H1 (cell line): ENCODE data around the gene EDC3. TPM values are rescaled to one million over a fixed set of nuclear protein-coding genes. Genes with fewer than 3 reads are reported as not detected.

ENCODE experiments used
- ASH2L ChIP-seq: fragments of 200-600, 300-600 bp; sonication (generic); IDR thresholded peaks from one replicate; pipeline ENCODE4 v1.7.1; 2017; ENCODE audit warnings: low read length
- EZH2 ChIP-seq: fragments of 200-600 bp; sonication (generic); IDR thresholded peaks from 2 replicates; pipeline ENCODE4 v1.7.1; 2012; ENCODE audit warnings: low read depth, mild to moderate bottlenecking, moderate library complexity, low read length, inconsistent platforms; ENCODE audit not compliant: severe bottlenecking
- KDM4A ChIP-seq: IDR thresholded peaks from one replicate; pipeline ENCODE4 v1.7.1; 2012; ENCODE audit warnings: low read depth, mild to moderate bottlenecking, moderate library complexity, low read length, inconsistent platforms; ENCODE audit not compliant: severe bottlenecking
- POLR2AphosphoS5 ChIP-seq: IDR thresholded peaks from 2 replicates; pipeline ENCODE4 v1.6.1; 2011; ENCODE audit warnings: low read depth, low read length
- RXRA ChIP-seq: IDR thresholded peaks from 2 replicates; pipeline ENCODE4 v1.6.1; 2011; ENCODE audit warnings: low read depth, mild to moderate bottlenecking, low read length, moderate library complexity; ENCODE audit not compliant: insufficient read depth
- SIN3A ChIP-seq, 2 experiments: IDR thresholded peaks in 1 of 2; conservative IDR thresholded peaks in 1 of 2; 2 replicates each; pipeline ENCODE4 v1.6.1; 2011 to 2012; ENCODE audit warnings: low read length in 2 of 2, improper control_type of control experiment in 1 of 2, low read depth in 1 of 2, mild to moderate bottlenecking in 1 of 2
- SUZ12 ChIP-seq: fragments of 200-600 bp; sonication (generic); IDR thresholded peaks from 2 replicates; pipeline ENCODE4 v1.6.1; 2012; ENCODE audit warnings: mild to moderate bottlenecking, inconsistent platforms, low read length, moderate library complexity, mixed read lengths
- polyA plus RNA-seq, 7 experiments: library from polyadenylated mRNA; depleted of rRNA in 3 of 7; stranded (reverse) in 5 of 7; unstranded in 2 of 7; fragments of >200 nt in 5 of 7; fragments of 200-250 nt in 2 of 7; gene quantifications; 1 replicate in 5 of 7; 2 replicates in 1 of 7; 4 replicates in 1 of 7; pipeline versions ENCODE4 v1.2.1 to v1.2.3, GENCODE V29; 2011 to 2013; ENCODE audit warnings: missing spikeins in 2 of 7, mixed read lengths in 2 of 7
- total RNA-seq: library from RNA; stranded (reverse); fragmentation: NEBNext Ultra II Directional; extraction: Animal tissue kit (Norgen Biotek cat#: 25700); gene quantifications from 2 replicates; pipeline ENCODE4 v1.2.1, GENCODE V29; 2021
- TF ChIP-seq, protein P1 (sequence below), 3 experiments: IDR thresholded peaks; 1 replicate in 2 of 3; 2 replicates in 1 of 3; pipeline versions ENCODE4 v1.5.1 to v1.6.1; 2011; ENCODE audit warnings: low read length in 3 of 3, mild to moderate bottlenecking in 3 of 3, inconsistent platforms in 2 of 3, low read depth in 1 of 3, moderate library complexity in 1 of 3; ENCODE audit not compliant: insufficient read depth in 1 of 3; ENCODE audit errors: control extremely low read depth in 1 of 3

Gene EDC3
- total and polyA plus RNA-seq, 2 of the 8 experiments (the other 6 are each of a cell fraction or from before 2014, with no cell fraction given): 45.0 to 50.8 TPM

DNA sequence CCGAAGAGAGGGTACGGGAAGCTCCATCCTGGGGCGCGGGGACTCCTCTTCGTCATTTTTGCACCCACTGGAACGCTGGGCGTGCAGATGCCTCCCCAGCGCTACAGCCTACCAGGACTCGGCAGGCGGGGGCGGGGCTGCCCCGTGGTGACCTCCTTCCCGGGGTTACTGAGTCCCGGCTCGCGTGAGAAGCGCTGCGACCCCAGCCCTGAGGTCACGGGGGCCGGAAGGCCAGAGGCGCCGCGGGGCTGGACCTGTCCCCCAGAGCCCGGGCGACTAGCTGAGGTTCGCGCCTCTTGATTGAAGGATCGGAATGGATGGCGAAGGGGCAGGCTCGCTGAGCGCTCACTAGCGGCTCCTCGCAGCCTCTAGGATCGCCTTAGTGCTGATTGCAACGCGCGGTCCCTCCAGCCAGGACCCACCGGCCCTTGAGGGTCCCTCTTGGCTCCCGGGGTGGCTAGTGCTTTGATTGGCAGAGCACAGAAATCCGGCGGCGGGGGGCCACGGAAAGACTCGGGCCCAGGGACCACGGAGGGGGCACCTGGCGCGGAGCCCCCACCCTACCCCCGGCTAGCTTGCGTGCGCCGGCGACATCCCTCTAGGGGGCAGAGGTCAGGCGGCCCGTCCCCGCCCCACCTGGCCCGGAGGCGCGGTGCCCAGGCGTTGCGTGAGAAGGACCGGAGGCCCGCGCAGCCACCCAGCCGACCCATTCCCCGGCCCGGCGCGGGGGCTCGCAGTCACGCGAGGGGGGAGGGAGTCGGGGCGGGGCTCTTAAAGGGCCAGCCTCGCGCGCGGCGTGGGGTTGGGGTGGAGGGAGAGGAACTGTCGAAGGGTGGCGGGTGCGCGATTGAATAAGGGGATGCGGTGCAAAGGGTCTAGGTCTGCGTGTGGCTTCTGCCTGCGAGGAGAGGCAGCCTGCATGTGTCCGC, 30.3 kb upstream of the EDC3 start (continued):
- TF ChIP-seq EZH2 (peak; percentile 62), RXRA (no peak), SUZ12 (peak; percentile 28; the same call in 1 of the 2 replicates), POLR2AphosphoS5 (no peak), SIN3A (conservative IDR thresholded peaks at IDR 0.05 in 1 of 2, IDR thresholded peaks at IDR 0.05 in 1 of 2; ENCODE audit: low read depth in 1 of 2, low read length in 2 of 2) (peak in 1 of 2 experiments; percentile 18; a peak in 1 of 4 replicates), ASH2L (peak; percentile 67), KDM4A (peak; percentile 89)
- TF ChIP-seq, protein P1, sequence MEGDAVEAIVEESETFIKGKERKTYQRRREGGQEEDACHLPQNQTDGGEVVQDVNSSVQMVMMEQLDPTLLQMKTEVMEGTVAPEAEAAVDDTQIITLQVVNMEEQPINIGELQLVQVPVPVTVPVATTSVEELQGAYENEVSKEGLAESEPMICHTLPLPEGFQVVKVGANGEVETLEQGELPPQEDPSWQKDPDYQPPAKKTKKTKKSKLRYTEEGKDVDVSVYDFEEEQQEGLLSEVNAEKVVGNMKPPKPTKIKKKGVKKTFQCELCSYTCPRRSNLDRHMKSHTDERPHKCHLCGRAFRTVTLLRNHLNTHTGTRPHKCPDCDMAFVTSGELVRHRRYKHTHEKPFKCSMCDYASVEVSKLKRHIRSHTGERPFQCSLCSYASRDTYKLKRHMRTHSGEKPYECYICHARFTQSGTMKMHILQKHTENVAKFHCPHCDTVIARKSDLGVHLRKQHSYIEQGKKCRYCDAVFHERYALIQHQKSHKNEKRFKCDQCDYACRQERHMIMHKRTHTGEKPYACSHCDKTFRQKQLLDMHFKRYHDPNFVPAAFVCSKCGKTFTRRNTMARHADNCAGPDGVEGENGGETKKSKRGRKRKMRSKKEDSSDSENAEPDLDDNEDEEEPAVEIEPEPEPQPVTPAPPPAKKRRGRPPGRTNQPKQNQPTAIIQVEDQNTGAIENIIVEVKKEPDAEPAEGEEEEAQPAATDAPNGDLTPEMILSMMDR (IDR thresholded peaks at IDR 0.05; ENCODE audit: control extremely low read depth in 1 of 3, insufficient read depth in 1 of 3, low read depth in 1 of 3, low read length in 3 of 3): no peak
